HG02610 (cell line): ENCODE results near the gene USP53.
"Not testable (repeated sequence)": the region's sequence is repeated elsewhere in the genome, so short reads cannot be mapped to it uniquely, and the experiment has no call there.

Experiments used
- ATAC-seq: cut with Tn5 transposase; IDR thresholded peaks from one replicate; pipeline ENCODE4 v1.9.1; 2021; ENCODE audit warnings: mild to moderate bottlenecking, moderate library complexity; ENCODE audit not compliant: unreplicated experiment

USP53 gene

GRCh38 chr4:119310826-119311225, 98.3 kb downstream of the USP53 start:
- ATAC-seq, result no peak

GRCh38 chr4:119313237-119313636, 100.7 kb downstream of the USP53 start:
- no peak for ATAC-seq

GRCh38 chr4:119314356-119314755, 101.8 kb downstream of the USP53 start:
- no peak for ATAC-seq

GRCh38 chr4:119315036-119315435, 102.5 kb downstream of the USP53 start:
- ATAC-seq, result no peak

- no peak for ATAC-seq
Measured at GRCh38 chr4:119317990-119318389, 105.5 kb downstream of the USP53 start.

- ATAC-seq, result no peak
Measured at GRCh38 chr4:119321921-119322687, 109.6 kb downstream of the USP53 start, which contains the start of gene FABP2. Gene FABP2 (minus strand): TSS chr4:119322138. CDS start chr4:119322102, 36 bp downstream.

GRCh38 chr4:119328695-119329094, 116.2 kb downstream of the USP53 start:
- ATAC-seq, result no peak

- ATAC-seq, result no peak
Measured at GRCh38 chr4:119329835-119330620, 117.5 kb downstream of the USP53 start.

GRCh38 chr4:119336332-119336979, 123.9 kb downstream of the USP53 start:
- not testable (repeated sequence) for ATAC-seq

GRCh38 chr4:119337010-119337409, 124.5 kb downstream of the USP53 start:
- no peak for ATAC-seq

- not testable (repeated sequence) for ATAC-seq
Measured at GRCh38 chr4:119339895-119340294, 127.4 kb downstream of the USP53 start.

- not testable (repeated sequence) for ATAC-seq
Measured at GRCh38 chr4:119343293-119343692, 130.8 kb downstream of the USP53 start.
